ENCODE data around the gene OR6X1.

DNA sequence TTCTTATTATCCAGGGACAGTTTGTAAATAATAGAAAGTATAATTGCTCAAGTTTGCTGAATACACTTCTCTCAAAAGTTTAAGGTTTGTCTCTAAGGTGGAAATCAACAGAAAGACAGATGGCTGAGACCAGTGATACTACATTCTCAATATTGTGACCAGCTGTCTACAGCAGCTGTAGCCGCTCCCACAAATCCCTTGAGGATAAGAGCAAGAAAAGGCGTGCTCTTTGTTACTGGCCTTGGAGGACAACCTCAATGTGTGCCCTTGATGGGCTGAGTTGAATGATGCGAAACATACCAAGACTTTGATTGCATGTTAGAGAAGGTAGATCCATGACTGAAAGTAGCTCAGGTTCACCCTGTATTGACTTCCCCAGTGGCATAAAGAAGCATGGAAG is 45.7 kb upstream of the OR6X1 start:
- TF ChIP-seq, protein P1, sequence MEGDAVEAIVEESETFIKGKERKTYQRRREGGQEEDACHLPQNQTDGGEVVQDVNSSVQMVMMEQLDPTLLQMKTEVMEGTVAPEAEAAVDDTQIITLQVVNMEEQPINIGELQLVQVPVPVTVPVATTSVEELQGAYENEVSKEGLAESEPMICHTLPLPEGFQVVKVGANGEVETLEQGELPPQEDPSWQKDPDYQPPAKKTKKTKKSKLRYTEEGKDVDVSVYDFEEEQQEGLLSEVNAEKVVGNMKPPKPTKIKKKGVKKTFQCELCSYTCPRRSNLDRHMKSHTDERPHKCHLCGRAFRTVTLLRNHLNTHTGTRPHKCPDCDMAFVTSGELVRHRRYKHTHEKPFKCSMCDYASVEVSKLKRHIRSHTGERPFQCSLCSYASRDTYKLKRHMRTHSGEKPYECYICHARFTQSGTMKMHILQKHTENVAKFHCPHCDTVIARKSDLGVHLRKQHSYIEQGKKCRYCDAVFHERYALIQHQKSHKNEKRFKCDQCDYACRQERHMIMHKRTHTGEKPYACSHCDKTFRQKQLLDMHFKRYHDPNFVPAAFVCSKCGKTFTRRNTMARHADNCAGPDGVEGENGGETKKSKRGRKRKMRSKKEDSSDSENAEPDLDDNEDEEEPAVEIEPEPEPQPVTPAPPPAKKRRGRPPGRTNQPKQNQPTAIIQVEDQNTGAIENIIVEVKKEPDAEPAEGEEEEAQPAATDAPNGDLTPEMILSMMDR (IDR thresholded peaks at IDR 0.05): no peak
- TF ChIP-seq POLR2A (IDR thresholded peaks at IDR 0.05): no peak
